CD14-positive monocyte (primary cell): ENCODE results near the gene TTR. TPM values are rescaled to one million over a fixed set of nuclear protein-coding genes. Genes with fewer than 3 reads are reported as not detected.

ENCODE experiments used
- DNase-seq, 3 donors: peaks; one replicate each; pipeline ENCODE4 v3.0.0-alpha.2; 2011 to 2022
- H2AFZ ChIP-seq: 2 replicates; pipeline ENCODE4 v1.6.0; 2012; ENCODE audit warnings: mild to moderate bottlenecking, low read depth, low read length, inconsistent platforms; ENCODE audit not compliant: insufficient read depth, poor library complexity, severe bottlenecking
- H3K27ac ChIP-seq, 2 donors: 1 replicate in 1 of 2; 2 replicates in 1 of 2; pipeline ENCODE4 v1.5.1; 2012 to 2013; ENCODE audit warnings: low read length in 2 of 2, control low read depth in 1 of 2, inconsistent platforms in 1 of 2, low read depth in 1 of 2, mild to moderate bottlenecking in 1 of 2
- H3K27me3 ChIP-seq, 2 donors: one replicate each; pipeline versions ENCODE4 v1.6.0 to v1.6.1; 2011 to 2013; ENCODE audit warnings: low read length in 2 of 2; ENCODE audit not compliant: control insufficient read depth in 2 of 2, insufficient read depth in 2 of 2
- H3K36me3 ChIP-seq, 2 donors: replicated peaks in 1 of 2; 1 replicate in 1 of 2; 2 replicates in 1 of 2; pipeline versions ENCODE4 v1.5.1 to v1.6.1; 2012 to 2013; ENCODE audit warnings: low read length in 2 of 2, control low read depth in 1 of 2, inconsistent platforms in 1 of 2, mild to moderate bottlenecking in 1 of 2; ENCODE audit not compliant: insufficient read depth in 2 of 2, control insufficient read depth in 1 of 2
- H3K4me1 ChIP-seq, 2 donors: 1 replicate in 1 of 2; 2 replicates in 1 of 2; pipeline versions ENCODE4 v1.5.1 to v1.6.1; 2012 to 2013; ENCODE audit warnings: low read length in 2 of 2, control low read depth in 1 of 2, inconsistent platforms in 1 of 2, mild to moderate bottlenecking in 1 of 2, moderate library complexity in 1 of 2; ENCODE audit not compliant: insufficient read depth in 2 of 2, control insufficient read depth in 1 of 2
- H3K4me2 ChIP-seq: replicated peaks from 2 replicates; pipeline ENCODE3; 2012; ENCODE audit warnings: low read length, moderate library complexity, mild to moderate bottlenecking; ENCODE audit not compliant: poor library complexity, severe bottlenecking; ENCODE audit errors: extremely low read depth
- H3K4me3 ChIP-seq, 3 experiments: fragments of 200-600 bp in 1 of 3; sonication (generic) in 1 of 3; replicated peaks in 1 of 3; 1 replicate in 2 of 3; 2 replicates in 1 of 3; pipeline ENCODE4 v1.5.1; 2011 to 2013; ENCODE audit warnings: low read length in 3 of 3, mild to moderate bottlenecking in 3 of 3, control low read depth in 2 of 3, low read depth in 2 of 3, inconsistent platforms in 1 of 3, moderate library complexity in 1 of 3
- H3K79me2 ChIP-seq: 2 replicates; pipeline ENCODE4 v1.6.0; 2012; ENCODE audit warnings: mild to moderate bottlenecking, control low read depth, inconsistent platforms, low read length, moderate library complexity; ENCODE audit not compliant: insufficient read depth
- H3K9ac ChIP-seq: 2 replicates; pipeline ENCODE4 v1.6.0; 2017; ENCODE audit warnings: low read length, mild to moderate bottlenecking; ENCODE audit not compliant: insufficient read depth, poor library complexity, severe bottlenecking
- H3K9me3 ChIP-seq, 2 donors: replicated peaks in 1 of 2; 1 replicate in 1 of 2; 2 replicates in 1 of 2; pipeline versions ENCODE4 v1.5.1 to v1.6.1; 2012 to 2013; ENCODE audit warnings: low read length in 2 of 2, control low read depth in 1 of 2; ENCODE audit not compliant: control insufficient read depth in 1 of 2, insufficient read depth in 1 of 2
- H4K20me1 ChIP-seq: 2 replicates; pipeline ENCODE4 v1.6.0; 2012; ENCODE audit warnings: mild to moderate bottlenecking, low read length, control low read depth, moderate library complexity; ENCODE audit not compliant: insufficient read depth
- H3K27ac Mint-ChIP-seq, 7 donors: one replicate each; pipeline ENCODE4 v1.8.0; 2020; ENCODE audit warnings: mild to moderate bottlenecking in 7 of 7, mixed read lengths in 7 of 7, moderate library complexity in 6 of 7, inconsistent platforms in 2 of 7
- H3K27me3 Mint-ChIP-seq, 3 donors: one replicate each; pipeline ENCODE4 v1.8.0; 2021 to 2022; ENCODE audit warnings: low read depth in 3 of 3, mild to moderate bottlenecking in 3 of 3, mixed read lengths in 3 of 3, moderate library complexity in 3 of 3, inconsistent platforms in 1 of 3
- H3K36me3 Mint-ChIP-seq, 2 donors: one replicate each; pipeline ENCODE4 v1.8.0; 2020; ENCODE audit warnings: mixed read lengths in 2 of 2, inconsistent platforms in 1 of 2, mild to moderate bottlenecking in 1 of 2
- H3K4me1 Mint-ChIP-seq: one replicate; pipeline ENCODE4 v1.8.0; 2020; ENCODE audit warnings: mild to moderate bottlenecking, mixed read lengths
- H3K4me3 Mint-ChIP-seq, 2 donors: one replicate each; pipeline ENCODE4 v1.8.0; 2020; ENCODE audit warnings: mild to moderate bottlenecking in 2 of 2, mixed read lengths in 2 of 2, moderate library complexity in 1 of 2
- H3K9me3 Mint-ChIP-seq, 7 donors: one replicate each; pipeline ENCODE4 v1.8.0; 2020 to 2022; ENCODE audit warnings: mixed read lengths in 7 of 7, mild to moderate bottlenecking in 6 of 7, moderate library complexity in 6 of 7, inconsistent platforms in 2 of 7
- CTCF ChIP-seq: fragments of 200-600 bp; IDR thresholded peaks from one replicate; pipeline ENCODE4 v1.8.0; 2022; ENCODE audit warnings: antibody characterized with exemption, mild to moderate bottlenecking
- WGBS: methylation state at CpG from one replicate; pipeline ENCODE4 v1.1.5; 2013; ENCODE audit warnings: missing lambda C conversion rate; ENCODE audit not compliant: insufficient coverage; 5-methylcytosine and 5-hydroxymethylcytosine counted together
- intact Hi-C, 2 donors: fragments of 100-400 bp; cut with micrococcal nuclease; formaldehyde crosslinking; loops; one replicate each; pipeline versions ENCODE4 v1.15.0 to v1.15.1; 2023
- polyA plus RNA-seq, 3 donors: library from polyadenylated mRNA; depleted of rRNA in 1 of 3; unstranded in 2 of 3; stranded (reverse) in 1 of 3; fragments of 300-500 nt in 2 of 3; fragments of >200 nt in 1 of 3; fragmentation: Illumina TruSeq in 2 of 3; gene quantifications; 1 replicate in 2 of 3; 2 replicates in 1 of 3; pipeline ENCODE4 v1.2.3, GENCODE V29; 2012 to 2021

TTR gene
- polyA plus RNA-seq, 3 donors = not detected

GRCh38 chr18:31590570-31590969, 1.1 kb upstream of the TTR start:
- Histone ChIP-seq H3K27ac (no peak overlapping the region), H3K79me2 (no peaks in the 10 kb centered on the region), H2AFZ (no peak overlapping the region), H3K9ac (no peak overlapping the region), H3K9me3 (no peaks in the 10 kb centered on the region), H3K4me2 (no peak overlapping the region), H3K4me1 (no peaks in the 10 kb centered on the region), H3K27me3 (no peaks in the 10 kb centered on the region), H3K4me3 (no peak overlapping the region), H4K20me1 (no peaks in the 10 kb centered on the region), H3K36me3 (no peaks in the 10 kb centered on the region)
- Mint-ChIP-seq H3K27ac (no peak overlapping the region), H3K36me3 (no peaks in the 10 kb centered on the region), H3K27me3 (no peaks in the 10 kb centered on the region), H3K4me1 (no peaks in the 10 kb centered on the region), H3K4me3 (no peak overlapping the region), H3K9me3 (peaks cover 0 to 7% (median 2%) of the 10 kb centered on the region in 7 donors)
- no peak for TF ChIP-seq CTCF
- intact Hi-C loops = no loop called here
- 69% methylated on average over 1 of the region's 8 CpGs for WGBS
- DNase-seq = no peak

DNA sequence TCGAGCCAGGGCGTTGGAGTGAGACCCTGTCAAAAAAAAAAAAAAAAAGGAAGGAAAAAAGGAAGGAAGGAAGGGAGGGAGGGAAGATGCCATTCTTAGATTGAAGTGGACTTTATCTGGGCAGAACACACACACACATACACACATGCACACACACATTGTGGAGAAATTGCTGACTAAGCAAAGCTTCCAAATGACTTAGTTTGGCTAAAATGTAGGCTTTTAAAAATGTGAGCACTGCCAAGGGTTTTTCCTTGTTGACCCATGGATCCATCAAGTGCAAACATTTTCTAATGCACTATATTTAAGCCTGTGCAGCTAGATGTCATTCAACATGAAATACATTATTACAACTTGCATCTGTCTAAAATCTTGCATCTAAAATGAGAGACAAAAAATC, 564 bp upstream of the TTR start:
- H3K4me2 ChIP-seq = no peak overlapping the region
- H4K20me1 ChIP-seq = no peaks in the 10 kb centered on the region
- Mint-ChIP-seq H3K4me1 (no peaks in the 10 kb centered on the region), H3K4me3 (no peak overlapping the region), H3K36me3 (no peaks in the 10 kb centered on the region), H3K27ac (no peak overlapping the region), H3K27me3 (no peaks in the 10 kb centered on the region), H3K9me3 (peaks cover 0 to 7% (median 2%) of the 10 kb centered on the region in 7 donors)
- no peak for TF ChIP-seq CTCF
- no peak overlapping the region for H3K4me3 ChIP-seq
- WGBS = 83% methylated on average over 1 of the region's 2 CpGs
- intact Hi-C loops = no loop called here
- no peak overlapping the region for H3K27ac ChIP-seq
- H3K9ac ChIP-seq = no peak overlapping the region
- H3K9me3 ChIP-seq = no peaks in the 10 kb centered on the region
- H3K79me2 ChIP-seq = no peaks in the 10 kb centered on the region
- no peak overlapping the region for H2AFZ ChIP-seq
- no peaks in the 10 kb centered on the region for H3K36me3 ChIP-seq
- H3K27me3 ChIP-seq = no peaks in the 10 kb centered on the region
- no peaks in the 10 kb centered on the region for H3K4me1 ChIP-seq
- DNase-seq = no peak
